ENCODE measurements around the gene IQCH.
A peak's percentile ranks its signal among the peaks of the same experiment; 100 is the strongest.

The IQCH gene

GRCh38 chr15:67504796-67505195 is 250.2 kb downstream of the IQCH start:
- no peak for DNase-seq (ENCODE audit: low read depth)

- no peak for DNase-seq (ENCODE audit: low read depth)
Observed at GRCh38 chr15:67505675-67506572, 251.3 kb downstream of the IQCH start.

- no peak for DNase-seq (ENCODE audit: low read depth)
Observed at GRCh38 chr15:67506775-67507747, 252.5 kb downstream of the IQCH start.

GRCh38 chr15:67508407-67508806 is 253.8 kb downstream of the IQCH start:
- no peak for DNase-seq (ENCODE audit: low read depth)

GRCh38 chr15:67509918-67510317 is 255.3 kb downstream of the IQCH start:
- no peak for DNase-seq (ENCODE audit: low read depth)

- peak; percentile 49 for DNase-seq (ENCODE audit: low read depth)
Observed at GRCh38 chr15:67510597-67511190, 256.1 kb downstream of the IQCH start.

- no peak for DNase-seq (ENCODE audit: low read depth)
Observed at GRCh38 chr15:67511606-67512005, 257.0 kb downstream of the IQCH start.

GRCh38 chr15:67512140-67512539 is 257.6 kb downstream of the IQCH start:
- no peak for DNase-seq (ENCODE audit: low read depth)

GRCh38 chr15:67512933-67513714 is 258.5 kb downstream of the IQCH start:
- no peak for DNase-seq (ENCODE audit: low read depth)

GRCh38 chr15:67515090-67515489 is 260.5 kb downstream of the IQCH start:
- DNase-seq (ENCODE audit: low read depth): no peak

GRCh38 chr15:67515557-67515956 is 261.0 kb downstream of the IQCH start:
- no peak for DNase-seq (ENCODE audit: low read depth)

- DNase-seq (ENCODE audit: low read depth): no peak
Observed at GRCh38 chr15:67520321-67521028, 265.9 kb downstream of the IQCH start.

- DNase-seq (ENCODE audit: low read depth): peak; percentile 47
Observed at GRCh38 chr15:67521029-67521782, 266.6 kb downstream of the IQCH start, which contains the start of gene C15orf61. Gene C15orf61 (plus strand): TSS chr15:67521131. CDS start chr15:67521249, 118 bp downstream.

- DNase-seq (ENCODE audit: low read depth): no peak
Observed at GRCh38 chr15:67521783-67522568, 267.4 kb downstream of the IQCH start.

- DNase-seq (ENCODE audit: low read depth): no peak
Observed at GRCh38 chr15:67523330-67523729, 268.7 kb downstream of the IQCH start.

- no peak for DNase-seq (ENCODE audit: low read depth)
Observed at GRCh38 chr15:67524235-67524634, 269.6 kb downstream of the IQCH start.

GRCh38 chr15:67528513-67528912 is 273.9 kb downstream of the IQCH start:
- DNase-seq (ENCODE audit: low read depth): no peak

- peak; percentile 80 for DNase-seq (ENCODE audit: low read depth)
Observed at GRCh38 chr15:67531379-67531914, 276.9 kb downstream of the IQCH start.

- no peak for DNase-seq (ENCODE audit: low read depth)
Observed at GRCh38 chr15:67533873-67534272, 279.3 kb downstream of the IQCH start.
